Jurkat, Clone E6-1 (cell line): ENCODE results near the gene RPS14.

Source experiments
- DNase-seq: peaks from one replicate; pipeline ENCODE4 v3.0.0-alpha.2; 2011; ENCODE audit warnings: low read depth, low spot score
- H3K4me3 ChIP-seq: 2 replicates; pipeline ENCODE4 v1.5.1; 2011; ENCODE audit warnings: mild to moderate bottlenecking, low read length, control low read depth, moderate library complexity

RPS14 gene

GRCh38 chr5:150448952-150449516 lies 505 bp downstream of the RPS14 start:
- no peak for DNase-seq
- peak overlapping the region; percentile 83 for H3K4me3 ChIP-seq

DNA sequence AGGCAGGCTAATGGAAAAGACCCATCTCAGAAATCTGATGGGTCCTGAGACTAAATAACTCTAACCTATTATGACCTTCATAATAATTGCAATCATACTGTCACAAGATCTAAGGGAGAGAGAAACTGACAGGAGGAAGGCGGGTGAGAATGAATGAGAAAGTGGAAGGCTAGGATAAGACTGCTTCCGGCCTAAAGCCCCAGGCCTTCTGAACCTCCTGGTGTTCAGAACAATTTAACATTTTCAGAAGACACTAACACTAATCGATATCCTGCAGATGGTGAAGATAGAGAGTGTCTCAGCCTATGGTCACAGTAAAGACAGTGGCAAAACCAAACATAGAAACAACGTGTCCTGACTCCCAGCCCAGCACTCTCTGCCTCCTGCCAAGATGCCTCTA lies 1.2 kb downstream of the RPS14 start:
- DNase-seq: no peak

DNA sequence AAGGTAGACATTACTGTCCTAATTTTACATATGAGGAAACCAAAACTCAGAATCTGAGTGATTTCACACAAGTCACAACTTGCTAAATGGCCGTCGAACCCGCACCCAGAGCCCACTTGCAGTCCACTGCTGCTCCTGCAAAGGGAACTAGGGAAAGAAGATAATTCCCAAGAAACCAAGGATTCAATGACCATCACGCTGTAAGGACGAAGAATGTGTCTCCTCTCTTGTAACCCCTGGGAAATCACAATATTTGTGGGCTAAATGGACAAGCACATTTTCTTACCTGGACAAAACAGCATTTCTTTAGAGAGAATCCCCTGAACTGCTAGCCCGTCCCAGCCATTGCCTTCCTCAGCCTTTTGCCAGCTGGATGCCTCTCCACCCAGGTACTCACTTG lies 2.4 kb downstream of the RPS14 start:
- H3K4me3 ChIP-seq: no peak overlapping the region

More for the DNA sequence above, 1.2 kb downstream of the RPS14 start:
- peak overlapping the region; percentile 83 for H3K4me3 ChIP-seq

DNA sequence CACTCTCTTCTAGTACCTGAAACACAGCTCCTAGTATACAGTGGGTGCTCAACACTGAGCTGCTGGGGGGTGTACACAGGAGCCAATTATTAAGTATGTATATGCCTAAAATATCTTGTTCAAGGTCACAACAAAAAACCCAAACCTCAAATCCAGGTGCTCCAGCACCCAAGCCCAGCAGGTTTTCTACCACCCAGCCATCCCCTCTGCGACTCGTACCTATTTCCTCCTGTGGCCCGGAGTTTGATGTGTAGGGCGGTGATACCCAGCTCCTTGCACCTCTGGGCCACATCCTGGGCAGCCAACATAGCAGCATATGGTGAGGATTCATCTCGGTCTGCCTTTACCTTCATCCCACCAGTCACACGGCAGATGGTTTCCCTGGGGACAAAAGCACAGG lies 3.0 kb downstream of the RPS14 start:
- no peak overlapping the region for H3K4me3 ChIP-seq
- no peak for DNase-seq

More for the DNA sequence above, 2.4 kb downstream of the RPS14 start:
- no peak for DNase-seq

DNA sequence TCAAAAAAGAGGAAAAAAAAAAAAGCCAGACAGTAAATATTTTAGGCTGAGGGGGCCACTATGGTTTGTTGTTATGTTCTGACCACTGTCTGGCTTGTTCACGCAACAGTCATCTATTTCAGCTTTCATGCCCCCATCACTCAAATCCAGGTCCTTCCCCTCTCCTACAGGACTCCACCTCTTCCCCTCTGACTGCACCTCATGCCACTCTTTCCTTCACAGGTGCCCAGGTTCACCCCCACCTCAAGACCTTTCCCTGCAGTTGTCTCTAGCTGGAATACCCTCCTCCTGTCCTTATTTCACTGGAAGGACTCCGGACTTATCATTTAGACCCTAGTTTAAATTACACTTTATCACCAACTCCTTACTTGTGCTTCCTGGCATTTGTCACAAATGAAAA lies 3.5 kb downstream of the RPS14 start:
- DNase-seq: no peak

DNA sequence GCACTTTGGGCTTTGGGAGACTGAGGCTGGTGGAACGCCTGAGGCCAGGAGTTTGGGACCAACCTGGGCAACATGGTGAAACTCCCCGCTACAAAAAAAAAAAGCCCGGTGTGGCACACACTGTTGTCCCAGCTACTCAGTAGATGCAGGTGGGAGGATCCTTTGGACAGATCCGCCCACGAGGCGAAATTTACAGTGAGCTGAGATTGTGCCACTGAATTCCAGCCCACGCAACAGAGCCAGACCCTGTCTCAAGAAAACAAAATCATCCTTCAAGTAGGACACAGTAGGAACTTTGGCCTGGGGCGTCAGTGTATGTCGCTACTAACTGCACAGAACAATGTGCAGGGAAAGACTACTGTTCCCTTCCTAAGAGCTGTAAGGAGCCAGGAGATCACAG lies 4.8 kb downstream of the RPS14 start:
- DNase-seq: no peak
- no peak overlapping the region for H3K4me3 ChIP-seq

More for the DNA sequence above, 3.5 kb downstream of the RPS14 start:
- no peak overlapping the region for H3K4me3 ChIP-seq

- H3K4me3 ChIP-seq: no peak overlapping the region
- DNase-seq: no peak
Measured at GRCh38 chr5:150443242-150444075, 6.1 kb downstream of the RPS14 start.

GRCh38 chr5:150442699-150443080 lies 6.8 kb downstream of the RPS14 start:
- no peak overlapping the region for H3K4me3 ChIP-seq
- DNase-seq: no peak

- DNase-seq: no peak
- H3K4me3 ChIP-seq: no peak overlapping the region
Measured at GRCh38 chr5:150441813-150442698, 7.5 kb downstream of the RPS14 start.

- DNase-seq: no peak
Measured at GRCh38 chr5:150440948-150441812, 8.4 kb downstream of the RPS14 start.

GRCh38 chr5:150438873-150439546 lies 10.5 kb downstream of the RPS14 start:
- no peak overlapping the region for H3K4me3 ChIP-seq
- no peak for DNase-seq

More at GRCh38 chr5:150440948-150441812, 8.4 kb downstream of the RPS14 start:
- no peak overlapping the region for H3K4me3 ChIP-seq

- no peak overlapping the region for H3K4me3 ChIP-seq
- DNase-seq: peak; percentile 87
Measured at GRCh38 chr5:150436141-150436680, 13.3 kb downstream of the RPS14 start.

DNA sequence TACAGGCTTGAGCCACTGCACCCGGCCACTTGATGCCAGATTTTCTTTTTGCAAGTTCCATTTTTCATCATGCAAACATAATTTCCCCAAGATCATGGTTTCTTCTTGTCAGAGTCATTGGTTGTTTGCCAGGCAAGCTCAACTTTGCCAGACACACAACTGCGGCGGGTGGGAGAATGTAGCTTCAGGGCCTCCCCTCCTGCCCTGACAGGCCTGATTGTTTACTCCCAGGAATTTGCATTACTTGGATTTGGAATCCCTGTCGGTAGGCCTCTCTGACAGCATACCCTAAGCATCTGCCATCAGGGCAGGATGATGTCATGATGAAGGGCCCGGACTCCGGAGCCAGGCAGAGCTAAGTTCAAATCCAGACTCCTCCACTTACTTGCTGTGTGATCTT lies 15.1 kb downstream of the RPS14 start:
- no peak for DNase-seq

GRCh38 chr5:150431574-150431973 lies 18.0 kb downstream of the RPS14 start:
- no peak for DNase-seq
- no peak overlapping the region for H3K4me3 ChIP-seq

More for the DNA sequence above, 15.1 kb downstream of the RPS14 start:
- no peak overlapping the region for H3K4me3 ChIP-seq

- no peak for DNase-seq
- no peak overlapping the region for H3K4me3 ChIP-seq
Measured at GRCh38 chr5:150431048-150431447, 18.5 kb downstream of the RPS14 start.

DNA sequence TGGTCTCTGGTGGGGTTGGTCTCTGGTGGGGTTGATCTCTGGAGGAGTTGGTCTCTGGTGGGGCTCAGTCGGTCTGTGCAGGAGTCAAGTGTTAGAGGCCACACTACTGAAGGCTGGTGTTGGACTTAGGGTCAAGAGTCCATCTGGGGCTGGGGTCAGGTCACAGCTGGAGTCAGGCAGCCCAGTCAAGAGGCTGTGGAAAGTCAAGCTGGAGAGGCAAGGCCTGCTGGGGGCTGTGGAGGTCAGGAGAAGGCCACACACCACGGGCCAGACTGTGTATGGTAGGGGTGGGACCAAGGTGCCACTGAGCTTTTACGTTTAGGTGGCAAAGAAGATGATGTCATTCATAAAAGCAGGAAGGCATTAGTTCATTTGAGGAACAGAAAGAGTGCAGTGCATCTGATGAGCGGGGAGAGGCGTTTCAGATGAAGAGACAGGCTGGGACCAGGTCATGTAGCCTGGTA lies 20.1 kb downstream of the RPS14 start:
- no peak for DNase-seq
- no peak overlapping the region for H3K4me3 ChIP-seq

DNA sequence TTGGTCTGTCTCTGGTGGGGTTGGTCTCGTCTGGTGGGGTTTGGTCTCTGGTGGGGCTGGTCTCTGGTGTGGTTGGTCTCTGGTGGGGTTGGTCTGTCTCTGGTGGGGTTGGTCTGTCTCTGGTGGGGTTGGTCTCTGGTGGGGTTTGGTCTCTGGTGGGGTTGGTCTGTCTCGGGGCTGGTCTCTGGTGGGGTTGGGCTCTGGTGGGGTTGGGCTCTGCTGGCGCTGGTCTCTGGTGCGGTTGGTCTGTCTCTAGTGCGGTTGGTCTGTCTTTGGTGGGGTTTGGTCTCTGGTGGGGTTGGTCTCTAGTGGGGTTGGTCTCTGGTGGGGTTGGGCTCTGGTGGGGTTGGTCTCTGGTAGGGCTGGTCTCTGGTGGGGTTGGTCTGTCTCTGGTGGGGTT lies 20.6 kb downstream of the RPS14 start:
- no peak overlapping the region for H3K4me3 ChIP-seq
- DNase-seq: no peak
